Measurements from ENCODE around the gene HADHB.

DNA sequence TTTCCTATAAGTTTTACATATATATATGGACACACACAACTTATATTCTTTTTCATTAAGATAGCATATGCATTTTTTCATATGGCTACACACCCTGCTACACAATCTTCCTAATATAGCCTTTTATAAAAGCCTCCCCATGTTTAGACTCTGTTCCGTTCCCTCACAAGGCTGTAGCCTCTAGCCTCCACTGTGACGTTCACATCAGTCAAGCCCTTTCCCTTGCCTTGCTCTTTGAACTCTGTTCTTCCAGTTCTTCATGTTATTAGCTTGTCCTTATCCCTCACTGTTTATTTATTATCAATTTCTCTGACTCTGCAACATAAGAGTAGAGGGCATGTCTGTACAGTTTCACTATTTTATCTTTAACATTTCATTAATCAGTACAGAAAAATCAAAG, 38.9 kb downstream of the HADHB start:
- TF ChIP-seq EZH2phosphoT487 (IDR thresholded peaks at IDR 0.05; ENCODE audit: borderline replicate concordance, low read length): no peak
- TF ChIP-seq, protein P1, sequence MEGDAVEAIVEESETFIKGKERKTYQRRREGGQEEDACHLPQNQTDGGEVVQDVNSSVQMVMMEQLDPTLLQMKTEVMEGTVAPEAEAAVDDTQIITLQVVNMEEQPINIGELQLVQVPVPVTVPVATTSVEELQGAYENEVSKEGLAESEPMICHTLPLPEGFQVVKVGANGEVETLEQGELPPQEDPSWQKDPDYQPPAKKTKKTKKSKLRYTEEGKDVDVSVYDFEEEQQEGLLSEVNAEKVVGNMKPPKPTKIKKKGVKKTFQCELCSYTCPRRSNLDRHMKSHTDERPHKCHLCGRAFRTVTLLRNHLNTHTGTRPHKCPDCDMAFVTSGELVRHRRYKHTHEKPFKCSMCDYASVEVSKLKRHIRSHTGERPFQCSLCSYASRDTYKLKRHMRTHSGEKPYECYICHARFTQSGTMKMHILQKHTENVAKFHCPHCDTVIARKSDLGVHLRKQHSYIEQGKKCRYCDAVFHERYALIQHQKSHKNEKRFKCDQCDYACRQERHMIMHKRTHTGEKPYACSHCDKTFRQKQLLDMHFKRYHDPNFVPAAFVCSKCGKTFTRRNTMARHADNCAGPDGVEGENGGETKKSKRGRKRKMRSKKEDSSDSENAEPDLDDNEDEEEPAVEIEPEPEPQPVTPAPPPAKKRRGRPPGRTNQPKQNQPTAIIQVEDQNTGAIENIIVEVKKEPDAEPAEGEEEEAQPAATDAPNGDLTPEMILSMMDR (IDR thresholded peaks at IDR 0.05; ENCODE audit: low read depth, low read length, poor library complexity, severe bottlenecking): no peak
